Endothelial cell of umbilical vein (primary cell): ENCODE measurements around the gene UBXN6. TPM values are rescaled to one million over a fixed set of nuclear protein-coding genes. Genes with fewer than 3 reads are reported as not detected.

Experiments used
- BruUV-seq: library from RNA; stranded (reverse); fragments of 400-500 nt; replicated peaks from 2 replicates; lab custom pipeline; 2021; lab: Mats Ljungman, UMichigan
- CTCF ChIA-PET: fragments of 300-600, 350-600 bp; sonication (Branson Sonifier 250); formaldehyde crosslinking; loops from one replicate; lab custom pipeline; 2021; ENCODE audit warnings: antibody characterized with exemption, inconsistent platforms; lab: Charles Lee
- POLR2A ChIA-PET: fragments of 300-600, 350-600 bp; sonication (Branson Sonifier 250); formaldehyde crosslinking; loops from one replicate; lab custom pipeline; 2021; ENCODE audit warnings: antibody characterized with exemption, inconsistent platforms; lab: Charles Lee
- DNase-seq: peaks from one replicate; pipeline ENCODE4 v3.0.0-alpha.2; 2011; ENCODE audit warnings: low read depth, low spot score
- FAIRE-seq: peaks from 2 replicates; lab custom pipeline; 2011; peaks lifted over from hg19 to GRCh38; lab: Jason Lieb, UNC
- H2AFZ ChIP-seq: 2 replicates; pipeline ENCODE4 v1.6.0; 2012; ENCODE audit warnings: low read depth, low read length, control low read depth, inconsistent platforms
- H3K27ac ChIP-seq: 2 replicates; pipeline ENCODE4 v1.5.1; 2011; ENCODE audit warnings: low read depth, mild to moderate bottlenecking, control low read depth, low read length, moderate library complexity; ENCODE audit not compliant: insufficient read depth
- H3K27me3 ChIP-seq, 2 experiments: 2 replicates each; pipeline versions ENCODE4 v1.6.0 to v1.6.1; 2011; ENCODE audit warnings: low read length in 2 of 2, mixed read lengths in 1 of 2; ENCODE audit not compliant: control insufficient read depth in 2 of 2, insufficient read depth in 2 of 2
- H3K36me3 ChIP-seq, 2 experiments: 2 replicates in 1 of 2; 3 replicates in 1 of 2; pipeline ENCODE4 v1.5.1; 2011; ENCODE audit warnings: low read length in 2 of 2, mild to moderate bottlenecking in 1 of 2, moderate library complexity in 1 of 2; ENCODE audit not compliant: control insufficient read depth in 2 of 2, insufficient read depth in 2 of 2; ENCODE audit errors: extremely low read depth in 1 of 2
- H3K4me1 ChIP-seq: 3 replicates; pipeline ENCODE4 v1.5.1; 2011; ENCODE audit warnings: mild to moderate bottlenecking, low read length; ENCODE audit not compliant: control insufficient read depth, insufficient read depth; ENCODE audit errors: extremely low read depth
- H3K4me2 ChIP-seq: 2 replicates; pipeline ENCODE4 v1.6.1; 2011; ENCODE audit warnings: low read length, control low read depth, mixed read lengths; ENCODE audit not compliant: insufficient read depth
- H3K4me3 ChIP-seq, 3 experiments: fragments of 200-600 bp in 1 of 3; sonication (generic), shearing (Covaris generic) in 1 of 3; replicated peaks in 1 of 3; 2 replicates each; pipeline ENCODE4 v1.5.1; 2011 to 2016; ENCODE audit warnings: control low read depth in 3 of 3, low read length in 3 of 3, mild to moderate bottlenecking in 2 of 3, inconsistent platforms in 1 of 3, low read depth in 1 of 3, moderate library complexity in 1 of 3; ENCODE audit not compliant: insufficient read depth in 1 of 3
- H3K79me2 ChIP-seq: 2 replicates; pipeline ENCODE4 v1.6.0; 2012; ENCODE audit warnings: low read length, inconsistent platforms; ENCODE audit not compliant: control insufficient read depth, insufficient read depth
- H3K9ac ChIP-seq: replicated peaks from 2 replicates; pipeline ENCODE3; 2011; ENCODE audit warnings: low read length, control low read depth; ENCODE audit not compliant: insufficient read depth; ENCODE audit errors: extremely low read depth
- H3K9me1 ChIP-seq: replicated peaks from 3 replicates; pipeline ENCODE4 v1.6.0; 2011; ENCODE audit warnings: mild to moderate bottlenecking, low read length; ENCODE audit not compliant: control insufficient read depth, insufficient read depth; ENCODE audit errors: extremely low read depth
- H3K9me3 ChIP-seq: replicated peaks from 2 replicates; pipeline ENCODE4 v1.5.1; 2012; ENCODE audit warnings: low read length, inconsistent platforms; ENCODE audit not compliant: control insufficient read depth, insufficient read depth
- H4K20me1 ChIP-seq: replicated peaks from 2 replicates; pipeline ENCODE3; 2011; ENCODE audit warnings: mild to moderate bottlenecking, low read length; ENCODE audit not compliant: control insufficient read depth, insufficient read depth; ENCODE audit errors: extremely low read depth
- EZH2 ChIP-seq: IDR thresholded peaks from 2 replicates; pipeline ENCODE4 v1.6.1; 2012; ENCODE audit warnings: borderline replicate concordance, low read depth, mild to moderate bottlenecking, moderate library complexity, low read length, inconsistent platforms; ENCODE audit not compliant: severe bottlenecking
- FOS ChIP-seq: IDR thresholded peaks from 2 replicates; pipeline ENCODE4 v1.6.1; 2011; ENCODE audit warnings: mild to moderate bottlenecking, low read length, moderate library complexity, borderline replicate concordance; ENCODE audit not compliant: insufficient read depth
- GATA2 ChIP-seq: IDR thresholded peaks from 2 replicates; pipeline ENCODE4 v1.7.0; 2011; ENCODE audit warnings: low read depth, mild to moderate bottlenecking, moderate library complexity, mixed read lengths, low read length; ENCODE audit not compliant: insufficient read length, insufficient read depth
- JUN ChIP-seq: IDR thresholded peaks from 2 replicates; pipeline ENCODE4 v1.6.1; 2011; ENCODE audit warnings: borderline replicate concordance, low read depth; ENCODE audit not compliant: insufficient read length, insufficient read depth
- MYC ChIP-seq: IDR thresholded peaks from one replicate; pipeline ENCODE4 v1.6.1; 2011; ENCODE audit warnings: mild to moderate bottlenecking, low read depth, low read length
- POLR2A ChIP-seq: IDR thresholded peaks from 2 replicates; pipeline ENCODE4 v1.6.1; 2012; ENCODE audit warnings: low read depth, mild to moderate bottlenecking, control low read depth, low read length
- POLR2AphosphoS5 ChIP-seq: IDR thresholded peaks from 2 replicates; pipeline ENCODE4 v1.6.1; 2012; ENCODE audit warnings: low read depth, mild to moderate bottlenecking, control low read depth, low read length, moderate library complexity; ENCODE audit not compliant: insufficient read depth
- dilution Hi-C: fragments of 300-500 bp; cut with MboI; formaldehyde crosslinking; loops from one replicate; pipeline ENCODE4 v1.15.0; 2019; ENCODE audit warnings: low sequenced_read_pairs; ENCODE audit not compliant: extremely low pct_ligation_motif_present
- intact Hi-C: fragments of 100-400 bp; cut with micrococcal nuclease; formaldehyde crosslinking; loops from one replicate; pipeline ENCODE4 v1.10.0; 2022
- polyA plus RNA-seq, 4 experiments: library from polyadenylated mRNA; depleted of rRNA in 3 of 4; stranded (reverse) in 3 of 4; unstranded in 1 of 4; fragments of >200 nt; gene quantifications; 2 replicates each; pipeline versions ENCODE4 v1.2.1 to v1.2.3, GENCODE V29; 2011 to 2012; ENCODE audit warnings: missing spikeins in 1 of 4
- total RNA-seq: library from RNA; stranded (reverse); gene quantifications from 2 replicates; pipeline ENCODE4 v1.2.3, GENCODE V29; 2021
- TF ChIP-seq, protein P1 (sequence below), 2 donors: IDR thresholded peaks; 1 replicate in 1 of 2; 2 replicates in 1 of 2; pipeline ENCODE4 v1.5.1; 2011; ENCODE audit warnings: low read length in 2 of 2, mild to moderate bottlenecking in 2 of 2, moderate library complexity in 2 of 2, control low read depth in 1 of 2, inconsistent platforms in 1 of 2, low read depth in 1 of 2; ENCODE audit not compliant: insufficient read depth in 1 of 2; ENCODE audit errors: extremely low read depth in 1 of 2
- TF ChIP-seq, protein P2 (sequence below): IDR thresholded peaks from 2 replicates; pipeline ENCODE4 v1.6.1; 2011; ENCODE audit not compliant: insufficient read depth, insufficient read length

Gene UBXN6
- total and polyA plus RNA-seq, 2 donors (not counting 3 experiments of a cell fraction or from before 2014, with no cell fraction given): 78.5 to 93.7 TPM

DNA sequence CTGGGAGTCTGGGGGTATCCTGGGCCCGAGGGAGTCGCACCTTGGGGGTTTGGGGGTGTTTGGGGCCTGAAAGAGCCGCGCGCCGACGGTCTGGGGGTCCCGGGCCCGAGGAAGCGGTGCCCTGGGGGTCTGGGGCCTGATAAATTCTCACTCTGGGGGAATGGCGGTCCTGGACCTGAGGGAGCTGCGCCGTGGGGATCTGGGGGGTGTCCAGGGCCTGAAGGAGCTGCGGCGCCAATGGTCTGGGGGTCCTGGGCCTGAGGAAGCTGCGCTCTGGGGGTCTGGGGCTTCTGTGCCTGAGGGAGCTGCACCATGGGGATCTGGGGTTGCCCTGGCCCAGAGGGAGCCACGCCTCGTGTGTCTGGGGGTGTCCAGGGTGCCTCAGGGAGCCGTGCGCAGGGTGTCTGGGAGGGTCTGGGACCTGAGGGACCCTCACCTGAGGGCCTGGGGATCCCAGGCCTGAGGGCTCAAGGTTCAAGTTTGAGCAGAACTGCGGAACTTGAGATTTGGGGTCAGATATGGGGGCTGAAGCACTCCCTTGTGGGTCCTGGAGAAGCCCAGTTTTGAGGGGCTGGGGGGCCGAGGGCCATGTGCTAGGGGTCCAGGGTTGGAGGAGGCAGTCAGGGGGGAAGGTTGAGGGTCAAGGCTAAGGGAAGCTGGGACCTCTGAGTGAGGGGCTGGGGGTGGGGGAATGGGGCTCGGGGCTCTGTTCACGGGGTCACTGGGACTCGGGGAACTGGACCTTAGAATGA lies 15.6 kb upstream of the UBXN6 start:
- peak overlapping the region; percentile 74 for H3K4me2 ChIP-seq
- H3K9me1 ChIP-seq: no peaks in the 10 kb centered on the region
- H3K27me3 ChIP-seq: no peaks in the 10 kb centered on the region
- peak overlapping the region; percentile 67 for H3K9ac ChIP-seq
- no peak overlapping the region for H3K27ac ChIP-seq
- H3K4me1 ChIP-seq: peaks cover 12% of the 10 kb centered on the region
- dilution Hi-C loops: no loop called here
- H3K36me3 ChIP-seq: peaks cover 9 to 15% of the 10 kb centered on the region in 2 experiments
- intact Hi-C loops: loop anchor here (5.0 kb wide), 1 partner anchor 164 kb away; the partner anchor contains the start of gene TNFAIP8L1
- peaks cover 27% of the 10 kb centered on the region for H3K79me2 ChIP-seq
- no peak overlapping the region for H2AFZ ChIP-seq
- no peaks in the 10 kb centered on the region for H4K20me1 ChIP-seq
- POLR2A ChIA-PET: no interaction called here
- no peaks in the 10 kb centered on the region for H3K9me3 ChIP-seq
- no TSS peak for BruUV-seq
- DNase-seq (no peak), FAIRE-seq (no peak)
- no peak for TF ChIP-seq JUN
- TF ChIP-seq GATA2: no peak
- TF ChIP-seq, protein P1, sequence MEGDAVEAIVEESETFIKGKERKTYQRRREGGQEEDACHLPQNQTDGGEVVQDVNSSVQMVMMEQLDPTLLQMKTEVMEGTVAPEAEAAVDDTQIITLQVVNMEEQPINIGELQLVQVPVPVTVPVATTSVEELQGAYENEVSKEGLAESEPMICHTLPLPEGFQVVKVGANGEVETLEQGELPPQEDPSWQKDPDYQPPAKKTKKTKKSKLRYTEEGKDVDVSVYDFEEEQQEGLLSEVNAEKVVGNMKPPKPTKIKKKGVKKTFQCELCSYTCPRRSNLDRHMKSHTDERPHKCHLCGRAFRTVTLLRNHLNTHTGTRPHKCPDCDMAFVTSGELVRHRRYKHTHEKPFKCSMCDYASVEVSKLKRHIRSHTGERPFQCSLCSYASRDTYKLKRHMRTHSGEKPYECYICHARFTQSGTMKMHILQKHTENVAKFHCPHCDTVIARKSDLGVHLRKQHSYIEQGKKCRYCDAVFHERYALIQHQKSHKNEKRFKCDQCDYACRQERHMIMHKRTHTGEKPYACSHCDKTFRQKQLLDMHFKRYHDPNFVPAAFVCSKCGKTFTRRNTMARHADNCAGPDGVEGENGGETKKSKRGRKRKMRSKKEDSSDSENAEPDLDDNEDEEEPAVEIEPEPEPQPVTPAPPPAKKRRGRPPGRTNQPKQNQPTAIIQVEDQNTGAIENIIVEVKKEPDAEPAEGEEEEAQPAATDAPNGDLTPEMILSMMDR (IDR thresholded peaks at IDR 0.05; ENCODE audit: extremely low read depth in 1 of 2, insufficient read depth in 1 of 2, low read depth in 1 of 2, low read length in 2 of 2): no peak
- TF ChIP-seq, protein P2, sequence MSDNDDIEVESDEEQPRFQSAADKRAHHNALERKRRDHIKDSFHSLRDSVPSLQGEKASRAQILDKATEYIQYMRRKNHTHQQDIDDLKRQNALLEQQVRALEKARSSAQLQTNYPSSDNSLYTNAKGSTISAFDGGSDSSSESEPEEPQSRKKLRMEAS: no peak
- no peak for TF ChIP-seq POLR2A
- TF ChIP-seq MYC: no peak
- no peak for TF ChIP-seq POLR2AphosphoS5
- no peak for TF ChIP-seq FOS
- no peak for TF ChIP-seq EZH2
- CTCF ChIA-PET: interaction anchor here (0.5 to 2.6 kb wide), 4 partner anchors 9 to 52 kb away, joined by 3 to 13 read pairs (median 4); no protein-coding TSS in a partner anchor
- H3K4me3 ChIP-seq: peak overlapping the region; percentile 65 to 94 (median 93)
